NCI-H1092 treated with DMSO at 0.1 percent for 48 hours (cell line): ENCODE data around the gene MT1E.
"Not testable (repeated sequence)": the region's sequence is repeated elsewhere in the genome, so short reads cannot be mapped to it uniquely, and the experiment has no call there.

Experiments
- DNase-seq: peaks from one replicate; lab custom pipeline; 2025; lab: John Stamatoyannopoulos, UW

MT1E gene

DNA sequence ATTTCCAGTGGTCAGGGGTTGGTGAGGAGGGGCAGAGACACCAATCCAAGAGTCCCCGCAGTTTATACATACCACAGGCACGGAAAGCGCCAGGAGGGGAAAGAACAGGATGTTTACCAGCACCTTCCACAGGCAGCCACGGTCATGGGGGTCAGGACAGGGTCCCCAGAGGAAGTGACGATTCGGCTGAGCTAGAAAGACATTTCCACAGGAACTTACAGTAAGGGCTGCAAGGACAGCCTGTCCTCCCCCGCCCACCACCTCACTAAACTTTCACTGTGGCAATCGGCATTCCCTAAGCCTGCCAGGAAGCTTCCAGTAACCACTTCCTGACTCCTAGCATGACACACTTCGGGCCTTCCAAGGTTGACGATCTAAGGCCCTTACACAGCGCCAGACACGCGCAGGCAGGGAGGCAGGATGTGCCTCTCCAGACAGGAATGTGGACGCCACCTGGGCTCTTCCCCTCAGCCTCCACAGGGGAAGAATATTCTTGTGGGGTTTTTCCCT is 18.4 kb upstream of the MT1E start:
- DNase-seq = no peak

DNA sequence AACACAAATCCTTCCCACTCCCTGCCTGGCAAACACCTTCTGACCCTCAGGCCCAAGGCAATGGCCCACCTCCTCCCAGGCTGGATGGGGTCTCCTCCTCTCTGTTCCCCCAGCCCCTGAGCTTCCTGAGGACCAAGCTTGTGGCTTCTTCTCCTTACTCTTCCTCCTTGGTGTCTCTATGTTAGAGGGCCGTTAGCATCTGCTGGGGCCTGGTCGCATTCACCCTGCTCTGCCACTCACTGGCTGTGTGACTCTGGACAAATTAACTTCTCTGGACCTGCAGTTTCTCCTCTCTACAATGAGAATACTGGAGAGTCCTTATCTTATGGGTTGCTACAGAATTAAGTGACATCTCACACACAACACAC is 17.9 kb upstream of the MT1E start:
- no peak for DNase-seq

DNA sequence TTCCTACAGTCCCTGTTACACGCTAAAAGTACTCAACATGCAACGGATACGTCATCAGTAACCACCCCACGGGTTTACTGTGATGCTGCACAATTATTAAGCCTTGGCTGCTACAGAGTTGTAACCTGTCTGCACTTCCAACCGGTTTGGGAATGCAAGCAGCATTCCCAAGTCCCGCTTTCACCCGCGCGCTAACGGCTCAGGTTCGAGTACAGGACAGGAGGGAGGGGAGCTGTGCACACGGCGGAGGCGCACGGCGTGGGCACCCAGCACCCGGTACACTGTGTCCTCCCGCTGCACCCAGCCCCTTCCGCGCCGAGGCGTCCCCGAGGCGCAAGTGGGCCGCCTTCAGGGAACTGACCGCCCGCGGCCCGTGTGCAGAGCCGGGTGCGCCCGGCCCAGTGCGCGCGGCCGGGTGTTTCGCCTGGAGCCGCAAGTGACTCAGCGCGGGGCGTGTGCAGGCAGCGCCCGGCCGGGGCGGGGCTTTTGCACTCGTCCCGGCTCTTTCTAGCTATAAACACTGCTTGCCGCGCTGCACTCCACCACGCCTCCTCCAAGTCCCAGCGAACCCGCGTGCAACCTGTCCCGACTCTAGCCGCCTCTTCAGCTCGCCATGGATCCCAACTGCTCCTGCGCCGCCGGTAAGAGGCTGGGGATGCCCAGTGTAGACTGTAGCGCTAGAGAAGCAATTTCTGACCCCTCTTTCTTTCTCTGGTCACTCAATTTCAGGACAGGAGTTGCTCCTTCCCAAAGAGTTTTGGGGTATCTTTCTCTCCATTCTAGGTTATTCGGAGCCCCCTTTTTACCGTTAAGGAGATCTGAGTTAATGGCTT is 17.3 kb upstream of the MT1E start, which contains the start of gene MT2A:
Gene MT2A (plus strand): TSS at position 542 of the 833 bp plus-strand sequence. CDS start 72 bp downstream, at position 614.
- DNase-seq = peak; percentile 18

DNA sequence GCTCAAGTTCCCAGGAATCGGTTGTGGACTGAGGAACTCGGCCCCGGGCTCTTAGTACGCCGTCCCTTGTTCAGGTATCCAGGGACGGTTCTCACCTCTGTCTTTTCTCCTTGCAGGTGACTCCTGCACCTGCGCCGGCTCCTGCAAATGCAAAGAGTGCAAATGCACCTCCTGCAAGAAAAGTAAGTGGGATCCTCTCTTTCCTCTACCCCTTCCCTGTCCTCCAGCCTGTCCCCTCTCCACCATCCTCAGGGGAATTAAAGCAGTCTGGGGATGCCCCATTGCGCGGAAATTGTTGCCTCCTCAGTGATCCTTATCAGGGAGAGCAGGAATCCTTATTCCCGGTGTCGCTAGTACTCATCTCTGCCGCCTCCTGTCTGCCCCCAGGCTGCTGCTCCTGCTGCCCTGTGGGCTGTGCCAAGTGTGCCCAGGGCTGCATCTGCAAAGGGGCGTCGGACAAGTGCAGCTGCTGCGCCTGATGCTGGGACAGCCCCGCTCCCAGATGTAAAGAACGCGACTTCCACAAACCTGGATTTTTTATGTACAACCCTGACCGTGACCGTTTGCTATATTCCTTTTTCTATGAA is 16.6 kb upstream of the MT1E start:
- no peak for DNase-seq

DNA sequence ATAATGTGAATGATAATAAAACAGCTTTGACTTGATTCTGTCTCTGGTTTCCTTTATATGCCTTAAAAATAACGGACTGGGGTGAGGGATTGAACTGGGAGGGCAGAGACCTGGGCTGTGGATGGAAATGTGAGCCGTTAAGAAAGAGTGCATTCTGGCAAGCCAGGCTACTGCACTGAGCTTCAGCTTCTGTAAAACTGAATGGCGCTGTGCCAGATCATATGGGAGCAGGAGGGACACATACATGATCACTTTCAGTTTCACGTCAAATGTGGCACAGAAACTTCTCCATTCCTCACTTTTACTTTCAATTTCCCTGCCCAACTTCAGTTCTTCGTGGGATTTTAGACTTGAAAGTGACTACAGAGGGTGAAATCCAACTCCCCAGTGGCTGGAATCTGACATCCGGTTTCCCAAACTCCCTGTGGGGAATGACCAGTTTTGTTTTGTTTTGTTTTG is 16.1 kb upstream of the MT1E start:
- DNase-seq = peak; percentile 55

DNA sequence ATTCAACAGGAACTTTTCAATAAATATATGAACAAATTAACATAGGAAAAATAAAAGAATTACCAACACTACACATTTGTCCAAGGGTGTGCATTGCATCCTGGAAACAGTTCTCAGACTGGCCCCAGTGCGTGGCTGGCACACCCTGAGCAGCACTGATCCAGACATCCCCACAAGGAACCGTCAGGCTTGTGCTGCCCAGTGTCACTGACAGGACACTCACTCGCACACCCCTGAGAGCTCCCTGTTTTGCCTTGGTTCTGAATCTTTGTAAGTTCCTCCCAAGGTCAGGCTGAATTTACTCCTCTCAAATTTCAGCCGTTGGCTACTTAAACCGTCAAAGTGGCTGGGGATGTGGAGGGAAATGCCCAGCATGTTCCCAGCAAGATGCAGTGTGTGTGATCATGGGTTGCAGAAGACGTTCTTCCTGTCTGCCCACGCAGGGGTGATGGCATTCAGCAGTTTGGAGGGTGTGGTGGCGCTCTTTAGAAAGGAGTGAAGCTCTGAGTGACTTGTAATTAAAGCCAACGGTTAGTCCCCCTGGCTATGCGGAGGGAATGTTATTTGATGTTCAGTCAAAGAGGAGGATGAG is 15.5 kb upstream of the MT1E start:
- no peak for DNase-seq

DNA sequence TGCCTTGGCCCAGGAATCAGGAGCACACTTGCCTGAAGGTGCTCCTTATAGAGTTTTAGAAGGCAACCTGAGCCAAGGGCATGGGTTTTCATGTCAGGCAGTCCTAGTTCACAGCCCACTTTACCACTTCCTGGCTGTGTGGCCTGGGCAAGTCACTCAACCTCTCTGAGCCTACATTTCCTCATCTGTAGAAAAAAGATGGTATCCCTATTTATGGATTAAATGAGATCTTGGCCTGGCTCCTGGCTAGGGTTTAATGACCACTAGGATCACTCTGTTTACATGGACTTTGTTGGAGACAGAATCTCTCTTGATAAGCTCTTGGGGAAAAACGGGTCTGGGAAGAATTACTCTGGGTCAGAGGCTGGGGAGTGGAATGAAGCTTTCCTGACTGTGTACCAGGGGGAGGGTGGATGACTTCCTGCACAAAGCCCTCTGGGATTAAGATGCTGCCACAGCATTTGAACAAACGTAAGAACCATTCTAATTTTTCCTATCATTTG is 14.9 kb upstream of the MT1E start:
- no peak for DNase-seq

DNA sequence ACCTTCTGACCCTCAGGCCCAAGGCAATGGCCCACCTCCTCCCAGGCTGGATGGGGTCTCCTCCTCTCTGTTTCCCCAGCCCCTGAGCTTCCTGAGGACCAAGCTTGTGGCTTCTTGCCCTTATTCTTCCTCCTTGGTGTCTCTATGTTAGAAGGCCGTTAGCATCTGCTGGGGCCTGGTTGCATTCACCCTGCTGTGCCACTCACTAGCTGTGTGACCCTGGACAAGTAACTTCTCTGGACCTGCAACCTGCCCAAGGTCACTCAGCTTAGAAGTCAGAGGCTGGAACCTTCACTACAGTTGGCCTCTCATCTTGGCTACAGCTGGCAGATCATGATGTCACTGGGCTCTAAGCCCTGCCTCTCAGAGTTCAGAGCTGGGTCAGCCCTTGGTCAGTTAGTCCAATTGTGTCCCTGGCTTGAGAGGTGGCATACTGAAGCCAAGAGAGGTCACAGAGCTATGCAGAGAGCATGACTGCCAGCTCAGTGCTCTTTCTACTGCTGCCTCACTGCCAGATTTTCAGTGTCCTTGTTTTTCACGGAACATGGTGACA is 14.2 kb upstream of the MT1E start:
- DNase-seq = no peak

DNA sequence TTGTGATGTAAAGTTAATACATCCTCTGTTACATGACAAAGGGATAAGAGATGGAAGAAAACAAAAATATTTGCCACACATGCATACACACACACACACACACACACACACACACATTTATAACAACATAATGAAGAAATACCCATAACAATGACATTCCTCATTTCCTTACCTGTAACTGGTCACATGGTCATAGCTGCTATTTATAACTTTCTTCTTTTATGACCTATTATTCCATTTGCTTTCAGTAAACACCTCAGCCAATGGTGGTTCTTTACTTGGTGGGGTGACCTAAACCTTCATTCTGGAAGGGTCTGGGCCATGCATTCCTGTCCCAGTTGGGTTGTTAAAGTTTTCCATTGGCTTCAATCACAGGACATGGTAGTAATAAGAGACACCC is 11.9 kb upstream of the MT1E start:
- DNase-seq = no peak

DNA sequence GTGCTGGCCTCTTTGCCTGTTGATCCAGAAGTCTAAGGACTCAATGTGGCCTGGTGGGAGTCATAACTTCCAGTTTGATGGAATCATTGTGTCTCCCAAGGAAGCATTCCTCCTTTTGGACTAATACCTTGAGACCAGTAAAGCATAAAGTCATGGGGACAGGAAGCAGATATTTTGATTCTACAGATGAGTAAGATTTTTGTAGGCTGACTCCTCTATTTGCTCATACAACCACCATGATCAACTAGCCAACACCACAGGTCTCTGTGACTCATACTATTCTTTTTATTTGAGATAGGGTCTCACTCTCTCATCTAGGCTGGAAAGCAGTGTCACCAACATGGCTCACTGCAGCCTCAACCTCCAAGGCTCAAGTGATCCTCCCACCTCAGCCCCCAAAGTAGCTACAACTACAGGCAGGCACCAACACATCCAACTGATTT is 11.0 kb upstream of the MT1E start:
- no peak for DNase-seq

DNA sequence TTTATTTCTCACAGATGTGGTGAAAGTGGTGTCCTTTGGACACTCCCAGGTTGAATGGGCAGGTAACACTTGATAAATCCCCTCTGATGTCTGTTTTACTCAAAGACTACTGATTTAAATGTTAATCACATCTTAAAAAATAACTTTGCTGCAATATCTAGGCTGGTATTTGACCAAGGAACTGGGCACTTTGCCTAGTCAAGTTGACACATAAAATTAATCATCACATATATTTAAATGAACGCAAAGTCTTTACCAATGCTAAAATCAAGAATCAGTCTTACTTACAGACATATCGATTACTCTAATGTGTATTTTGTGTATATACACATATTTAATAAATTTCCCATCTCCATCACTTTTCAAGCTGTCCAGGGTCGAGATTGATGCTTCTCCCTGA is 10.2 kb upstream of the MT1E start:
- no peak for DNase-seq

DNA sequence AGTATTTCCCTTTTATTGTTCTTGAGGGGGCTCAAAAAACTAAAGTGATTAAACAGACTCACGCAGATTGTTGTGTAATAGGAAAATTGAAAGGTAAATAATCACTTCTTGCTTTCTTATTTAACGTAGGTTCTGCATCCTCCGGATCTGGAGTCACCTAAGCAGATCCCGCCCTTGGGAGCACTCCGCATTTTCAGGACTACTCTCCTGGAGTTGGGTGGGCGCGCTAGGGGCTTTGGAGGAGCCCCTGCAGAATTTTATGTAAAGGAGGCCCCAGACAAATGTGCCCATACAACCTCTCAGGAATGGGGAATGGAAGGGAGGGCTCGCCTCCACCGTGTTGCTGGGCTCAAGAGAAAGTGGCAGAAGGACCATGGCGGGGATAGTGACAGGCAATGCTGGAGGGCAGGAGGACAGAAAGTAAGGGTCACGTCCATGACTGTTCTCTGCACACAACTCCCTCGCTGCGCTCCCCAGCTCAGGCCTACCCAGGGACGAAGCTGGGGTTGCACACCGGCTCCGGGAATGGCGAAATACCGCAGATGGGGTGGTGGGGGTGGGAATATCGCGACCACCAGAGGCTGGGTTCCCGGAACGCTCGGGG is 8.9 kb upstream of the MT1E start:
- DNase-seq = no peak

DNA sequence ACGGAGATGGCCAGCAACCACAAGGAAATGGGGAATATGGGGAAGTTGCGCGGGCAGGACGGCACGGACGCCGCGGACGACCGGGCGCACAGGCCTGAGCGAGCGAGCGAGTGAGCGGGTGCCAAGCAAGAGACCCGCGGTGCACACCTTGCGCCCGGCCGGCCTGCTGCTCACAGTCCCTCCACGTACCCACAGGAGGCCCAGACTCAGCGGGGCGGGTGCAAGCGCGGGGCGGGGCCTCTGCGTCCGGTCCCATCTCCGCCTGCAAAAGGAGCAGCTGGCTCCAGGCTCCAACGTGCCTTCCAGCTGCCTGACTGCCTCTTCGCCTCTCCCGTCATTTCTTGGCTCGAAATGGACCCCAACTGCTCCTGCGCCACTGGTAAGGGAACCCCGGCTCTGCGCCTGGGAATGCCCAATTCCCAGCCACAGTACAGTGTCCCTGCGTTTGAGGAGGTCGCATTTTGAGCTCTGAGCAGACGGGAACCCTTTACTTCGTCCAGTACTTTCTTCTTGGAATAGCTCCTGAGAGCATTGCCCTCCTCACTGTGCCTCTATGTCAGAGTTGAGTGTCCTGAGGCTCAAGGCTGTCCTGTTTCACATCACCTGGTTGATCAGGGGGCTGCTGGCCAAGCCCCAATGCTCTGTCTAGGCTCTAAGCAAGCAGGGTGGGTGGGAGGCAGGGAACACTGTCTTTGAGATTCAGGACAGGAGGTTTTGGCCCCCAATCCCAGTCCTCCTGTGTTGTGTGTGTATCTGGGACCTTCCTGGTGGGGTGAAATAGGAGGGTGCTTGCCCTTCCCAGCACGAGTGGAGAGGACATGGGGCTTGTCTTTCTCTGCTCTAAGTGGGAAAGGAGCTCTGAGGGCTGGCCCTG is 8.1 kb upstream of the MT1E start:
- DNase-seq = no peak

DNA sequence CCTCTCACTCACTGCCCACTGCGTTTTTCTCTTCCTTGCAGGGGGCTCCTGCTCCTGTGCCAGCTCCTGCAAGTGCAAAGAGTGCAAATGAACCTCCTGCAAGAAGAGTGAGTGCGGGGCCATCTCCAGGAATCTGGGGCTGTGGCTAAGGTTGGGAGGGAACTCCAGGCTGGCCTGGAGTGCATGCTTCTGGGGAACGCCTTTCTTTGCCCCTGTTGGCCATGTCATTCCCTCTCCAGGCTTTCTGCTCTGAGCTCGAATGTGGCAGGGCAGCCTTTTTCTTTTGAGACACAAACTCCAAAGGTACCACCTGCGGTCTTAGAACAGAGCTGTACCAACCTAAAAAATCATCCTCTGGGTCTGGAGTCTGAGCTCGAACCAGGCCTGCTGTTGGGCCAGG is 7.4 kb upstream of the MT1E start:
- DNase-seq = no peak

DNA sequence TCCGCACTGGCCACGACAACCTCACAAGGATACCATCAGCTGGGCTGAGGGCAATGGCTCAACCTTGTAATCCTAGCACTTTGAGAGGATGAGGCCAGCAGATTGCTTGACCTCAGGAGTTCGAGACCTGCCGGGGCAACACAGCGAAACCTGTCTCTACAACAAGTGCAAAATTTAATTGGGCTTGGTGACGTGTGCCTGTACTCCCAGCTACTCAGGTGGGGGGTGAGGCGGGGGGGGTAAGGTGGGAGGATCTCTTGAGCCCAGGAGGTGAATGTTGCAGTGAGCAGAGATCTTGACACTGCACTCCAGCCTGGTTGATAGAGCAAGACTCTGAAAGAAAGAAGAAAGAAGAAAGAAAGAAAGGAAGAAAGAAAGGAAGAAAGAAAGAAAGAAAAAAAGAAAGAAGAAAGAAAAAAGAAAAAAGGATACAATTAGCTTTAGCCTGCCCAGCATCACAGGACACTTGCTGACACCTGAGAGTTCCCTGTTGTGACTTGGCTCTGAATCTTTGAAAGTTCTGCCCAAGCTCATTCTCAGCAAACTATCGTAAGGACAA is 5.2 kb upstream of the MT1E start:
- DNase-seq = no peak

DNA sequence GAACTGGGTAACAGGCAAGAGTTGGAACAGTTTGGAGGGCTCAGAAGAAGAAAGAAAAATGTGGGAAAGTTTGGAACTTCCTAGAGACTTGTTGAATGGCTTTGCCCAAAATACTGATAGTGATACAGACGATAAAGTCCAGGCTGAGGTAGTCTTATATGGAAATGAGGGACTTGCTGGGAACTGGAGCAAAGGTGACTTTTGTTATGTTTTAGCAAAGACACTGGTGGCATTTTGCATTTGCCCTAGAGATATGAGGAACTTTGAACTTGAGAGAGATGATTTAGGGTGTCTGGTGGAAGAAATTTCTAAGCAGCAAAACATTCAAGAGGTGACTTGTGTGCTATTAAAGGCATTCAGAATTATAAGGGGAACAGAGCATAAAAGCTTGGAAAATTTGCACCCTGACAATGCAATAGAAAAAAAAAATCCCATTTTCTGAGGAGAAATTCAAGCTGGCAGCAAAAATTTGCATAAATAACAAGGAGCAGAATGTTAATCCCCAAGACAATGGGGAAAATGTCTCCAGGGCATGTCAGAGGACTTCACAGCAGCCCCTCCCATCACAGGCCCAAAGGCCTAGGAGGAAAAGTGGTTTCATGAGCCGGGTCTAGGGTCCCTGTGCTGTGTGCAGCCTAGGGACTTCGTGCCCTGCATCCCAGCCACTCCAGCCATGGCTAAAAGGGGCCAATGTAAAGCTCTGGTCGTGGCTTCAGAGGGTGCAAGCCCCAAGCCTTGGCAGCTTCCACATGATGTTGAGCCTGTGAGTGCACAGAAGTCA is 3.7 kb upstream of the MT1E start:
- not testable (repeated sequence) for DNase-seq

DNA sequence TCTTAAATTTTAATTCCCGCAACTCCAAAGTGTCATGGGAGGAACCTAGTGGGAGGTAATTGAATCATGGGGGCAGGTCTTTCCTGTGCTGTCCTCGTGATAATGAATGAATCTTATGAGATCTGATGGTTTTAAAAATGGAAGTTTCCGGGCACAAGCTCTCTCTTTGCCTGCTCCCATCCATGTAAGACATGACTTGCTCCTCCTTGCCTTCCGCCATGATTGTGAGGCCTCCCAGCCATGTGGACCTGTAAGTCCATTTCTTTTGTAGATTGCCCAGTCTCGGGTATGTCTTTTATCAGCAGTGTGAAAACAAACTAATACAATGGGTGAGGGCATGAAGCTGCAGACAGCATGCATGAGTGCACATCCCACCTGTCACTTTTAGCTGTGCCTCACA is 2.4 kb upstream of the MT1E start:
- DNase-seq = not testable (repeated sequence)

DNA sequence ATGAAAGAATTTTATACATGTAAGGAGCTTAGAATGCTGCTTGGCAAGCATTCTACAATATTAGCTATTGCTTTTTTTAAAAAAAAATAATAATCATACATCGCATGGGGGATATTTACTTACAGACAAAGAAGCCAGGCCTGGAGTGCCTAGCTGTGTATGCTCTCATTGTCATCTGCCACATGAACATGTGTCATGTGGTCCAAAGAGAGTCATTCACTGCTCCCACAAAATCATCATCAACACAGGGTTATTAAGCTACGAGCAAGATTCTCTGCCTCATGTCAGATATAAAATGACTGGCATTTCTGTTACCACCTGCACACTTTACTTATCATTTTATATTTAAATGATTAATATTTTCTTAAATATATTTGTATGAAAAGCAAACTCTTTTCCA is 1.9 kb upstream of the MT1E start:
- no peak for DNase-seq

DNA sequence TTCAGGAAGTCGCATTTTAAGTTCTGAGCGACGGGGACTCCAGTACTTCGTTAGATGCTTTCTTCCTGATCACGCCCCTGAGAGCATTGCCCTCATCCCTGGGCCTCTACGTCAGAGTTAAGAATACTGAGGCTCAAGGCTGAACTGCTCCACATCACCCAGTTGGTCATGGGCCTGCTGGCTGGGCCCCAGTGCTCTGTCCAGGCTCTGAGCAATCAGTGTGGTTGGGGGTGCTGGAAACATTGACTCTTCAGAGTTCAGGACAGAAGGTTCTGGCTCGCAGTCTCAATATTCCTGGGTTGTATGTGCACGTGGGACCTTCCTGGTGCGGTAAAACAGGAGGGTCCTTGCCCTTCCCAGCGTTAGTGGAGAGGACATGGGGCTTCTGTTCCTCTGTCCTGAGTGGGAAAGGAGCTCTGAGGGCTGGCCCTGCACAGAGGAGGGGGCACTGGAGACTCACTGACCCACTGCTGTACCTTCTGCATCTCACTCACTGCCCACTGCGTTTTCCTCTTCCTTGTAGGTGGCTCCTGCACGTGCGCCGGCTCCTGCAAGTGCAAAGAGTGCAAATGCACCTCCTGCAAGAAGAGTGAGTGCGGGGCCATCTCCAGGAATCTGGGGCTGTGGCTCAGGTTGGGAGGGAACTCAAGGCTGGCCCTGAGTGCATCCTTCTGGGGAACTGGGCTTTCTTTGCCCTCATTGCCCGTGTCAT is 518 bp downstream of the MT1E start:
- DNase-seq = no peak
